ENCODE measurements around the gene REST. TPM values are rescaled to one million over a fixed set of nuclear protein-coding genes. Genes with fewer than 3 reads are reported as not detected.

REST gene
- polyA plus RNA-seq, 1 donor (not counting 4 experiments of a cell fraction or from before 2014, with no cell fraction given) = 22.6 TPM

DNA sequence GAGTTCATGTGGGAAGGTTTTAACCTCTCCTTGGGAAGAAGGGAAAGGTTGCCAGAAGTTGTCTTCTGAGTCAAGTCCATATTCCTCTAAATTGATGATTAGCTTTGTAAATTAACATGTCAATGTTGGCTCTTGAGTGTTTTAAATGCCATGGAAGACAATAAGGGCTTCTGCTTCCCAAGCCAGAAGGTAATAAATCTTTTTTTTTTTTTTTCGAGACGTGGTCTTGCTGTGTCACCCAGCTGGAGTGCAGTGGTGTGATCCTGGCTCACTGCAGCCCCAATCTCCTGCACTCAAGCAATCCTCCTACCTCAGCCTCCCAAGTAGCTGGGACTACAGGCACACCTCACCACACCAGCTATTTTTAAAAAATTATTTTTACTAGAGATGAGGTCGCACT is 5.0 kb upstream of the REST start:
- TF ChIP-seq CTCF (optimal IDR thresholded peaks at IDR 0.05 in 1 of 3, IDR thresholded peaks at IDR 0.05 in 1 of 3, conservative IDR thresholded peaks at IDR 0.05 in 1 of 3; ENCODE audit: extremely low read depth in 1 of 3, insufficient read depth in 2 of 3, low read length in 3 of 3) (no peak), EZH2 (IDR thresholded peaks at IDR 0.05; ENCODE audit: low read length) (no peak)
- Histone ChIP-seq H3K4me3 (ENCODE audit: control insufficient read depth in 2 of 3, extremely low read depth in 1 of 3, insufficient read depth in 2 of 3, low read depth in 1 of 3, low read length in 3 of 3) (no peak overlapping the region), H3K79me2 (ENCODE audit: control insufficient read depth, insufficient read depth, low read length) (no peaks in the 10 kb centered on the region), H3K9ac (ENCODE audit: control insufficient read depth, extremely low read depth, insufficient read depth, low read length) (no peak overlapping the region), H3K4me2 (ENCODE audit: control insufficient read depth, extremely low read depth, insufficient read depth, low read depth, low read length) (no peak overlapping the region), H3K27me3 (ENCODE audit: control insufficient read depth, extremely low read depth, insufficient read depth, low read length) (peaks cover 5% of the 10 kb centered on the region), H3K9me1 (ENCODE audit: control insufficient read depth, extremely low read depth, insufficient read depth, low read length) (no peaks in the 10 kb centered on the region), H3K27ac (ENCODE audit: control insufficient read depth, insufficient read depth, low read length) (no peak overlapping the region), H2AFZ (ENCODE audit: control insufficient read depth, low read length) (no peak overlapping the region), H4K20me1 (ENCODE audit: control insufficient read depth, extremely low read depth, insufficient read depth, low read length) (no peaks in the 10 kb centered on the region), H3K4me1 (ENCODE audit: control insufficient read depth, extremely low read depth, insufficient read depth, low read length) (no peaks in the 10 kb centered on the region), H3K36me3 (ENCODE audit: control insufficient read depth in 2 of 2, extremely low read depth in 1 of 2, insufficient read depth in 2 of 2, low read length in 2 of 2) (no peaks in the 10 kb centered on the region), H3K9me3 (ENCODE audit: control insufficient read depth, low read depth, low read length) (no peaks in the 10 kb centered on the region)
- no peak for DNase-seq (ENCODE audit: low read depth, low spot score)
- no peak for FAIRE-seq
- dilution Hi-C loops (cut with MboI; ENCODE audit: extremely low pct_ligation_motif_present, low sequenced_read_pairs) = no loop called here

GRCh38 chr4:56905796-56906195 is 1.9 kb upstream of the REST start:
- DNase-seq (ENCODE audit: low read depth, low spot score) (no peak), FAIRE-seq (no peak)
- Histone ChIP-seq H3K27me3 (ENCODE audit: control insufficient read depth, extremely low read depth, insufficient read depth, low read length) (peaks cover 5% of the 10 kb centered on the region), H2AFZ (ENCODE audit: control insufficient read depth, low read length) (no peak overlapping the region), H4K20me1 (ENCODE audit: control insufficient read depth, extremely low read depth, insufficient read depth, low read length) (no peaks in the 10 kb centered on the region), H3K27ac (ENCODE audit: control insufficient read depth, insufficient read depth, low read length) (no peak overlapping the region), H3K4me3 (ENCODE audit: control insufficient read depth in 2 of 3, extremely low read depth in 1 of 3, insufficient read depth in 2 of 3, low read depth in 1 of 3, low read length in 3 of 3) (no peak overlapping the region), H3K79me2 (ENCODE audit: control insufficient read depth, insufficient read depth, low read length) (peaks cover 19% of the 10 kb centered on the region), H3K9me3 (ENCODE audit: control insufficient read depth, low read depth, low read length) (no peaks in the 10 kb centered on the region), H3K9me1 (ENCODE audit: control insufficient read depth, extremely low read depth, insufficient read depth, low read length) (no peaks in the 10 kb centered on the region), H3K36me3 (ENCODE audit: control insufficient read depth in 2 of 2, extremely low read depth in 1 of 2, insufficient read depth in 2 of 2, low read length in 2 of 2) (no peaks in the 10 kb centered on the region), H3K4me2 (ENCODE audit: control insufficient read depth, extremely low read depth, insufficient read depth, low read depth, low read length) (no peak overlapping the region), H3K9ac (ENCODE audit: control insufficient read depth, extremely low read depth, insufficient read depth, low read length) (no peak overlapping the region), H3K4me1 (ENCODE audit: control insufficient read depth, extremely low read depth, insufficient read depth, low read length) (peaks cover 4% of the 10 kb centered on the region)
- dilution Hi-C loops (cut with MboI; ENCODE audit: extremely low pct_ligation_motif_present, low sequenced_read_pairs) = no loop called here
- TF ChIP-seq EZH2 (IDR thresholded peaks at IDR 0.05; ENCODE audit: low read length) (no peak), CTCF (optimal IDR thresholded peaks at IDR 0.05 in 1 of 3, IDR thresholded peaks at IDR 0.05 in 1 of 3, conservative IDR thresholded peaks at IDR 0.05 in 1 of 3; ENCODE audit: extremely low read depth in 1 of 3, insufficient read depth in 2 of 3, low read length in 3 of 3) (no peak)

All from keratinocyte (primary cell).